Stimulated activated CD4-positive, alpha-beta T cell treated with anti-CD3 and anti-CD28 coated beads, Interleukin-4, amount 100 ng/mL, for 4 hours (primary cell): ENCODE measurements around the gene BZW2.
A peak's percentile ranks its signal among the peaks of the same experiment; 100 is the strongest.
"Not testable (repeated sequence)": the region's sequence is repeated elsewhere in the genome, so short reads cannot be mapped to it uniquely, and the experiment has no call there.

Experiments used
- DNase-seq, 2 experiments: peaks; one replicate each; pipeline ENCODE4 v3.0.0-alpha.2; 2020

BZW2 gene

GRCh38 chr7:16675277-16675676, 29.3 kb downstream of the BZW2 start:
- DNase-seq = no peak

GRCh38 chr7:16677978-16678494, 32.1 kb downstream of the BZW2 start:
- DNase-seq = no peak

GRCh38 chr7:16678645-16679566, 32.9 kb downstream of the BZW2 start:
- not testable (repeated sequence) for DNase-seq

GRCh38 chr7:16684935-16685334, 39.0 kb downstream of the BZW2 start:
- no peak for DNase-seq

- DNase-seq = no peak
These were observed 39.6 kb downstream of the BZW2 start for GRCh38 chr7:16685535-16685934.

GRCh38 chr7:16688249-16688648, 42.3 kb downstream of the BZW2 start:
- DNase-seq = no peak

- DNase-seq = no peak
These were observed 45.3 kb downstream of the BZW2 start for GRCh38 chr7:16691241-16691640.

- DNase-seq = no peak
These were observed 47.8 kb downstream of the BZW2 start for GRCh38 chr7:16693601-16694318.

- no peak for DNase-seq
These were observed 48.8 kb downstream of the BZW2 start for GRCh38 chr7:16694806-16695205.

- DNase-seq = no peak
These were observed 49.7 kb downstream of the BZW2 start for GRCh38 chr7:16695621-16696237.

- no peak for DNase-seq
These were observed 51.7 kb downstream of the BZW2 start for GRCh38 chr7:16697507-16698199.

- no peak for DNase-seq
These were observed 52.4 kb downstream of the BZW2 start for GRCh38 chr7:16698200-16698905.

GRCh38 chr7:16702441-16702840, 56.5 kb downstream of the BZW2 start:
- DNase-seq = no peak

GRCh38 chr7:16708511-16708910, 62.5 kb downstream of the BZW2 start:
- no peak for DNase-seq

GRCh38 chr7:16708980-16709379, 63.0 kb downstream of the BZW2 start:
- no peak for DNase-seq

GRCh38 chr7:16710651-16711050, 64.7 kb downstream of the BZW2 start:
- DNase-seq = no peak

GRCh38 chr7:16711730-16712129, 65.7 kb downstream of the BZW2 start:
- no peak for DNase-seq

- DNase-seq = no peak
These were observed 66.9 kb downstream of the BZW2 start for GRCh38 chr7:16712916-16713315.

GRCh38 chr7:16715928-16716327, 69.9 kb downstream of the BZW2 start:
- DNase-seq = no peak

GRCh38 chr7:16718111-16718656, 72.2 kb downstream of the BZW2 start:
- no peak for DNase-seq

GRCh38 chr7:16719699-16720098, 73.7 kb downstream of the BZW2 start:
- DNase-seq = no peak

GRCh38 chr7:16721541-16721940, 75.6 kb downstream of the BZW2 start:
- peak in 1 of 2 experiments; percentile 19 for DNase-seq
